GM04504 (cell line): Measurements from ENCODE around the gene PCDH17.

Source experiments
- DNase-seq: peaks from one replicate; pipeline ENCODE4 v3.0.0-alpha.2; 2012; ENCODE audit warnings: low read depth

The PCDH17 gene

DNA sequence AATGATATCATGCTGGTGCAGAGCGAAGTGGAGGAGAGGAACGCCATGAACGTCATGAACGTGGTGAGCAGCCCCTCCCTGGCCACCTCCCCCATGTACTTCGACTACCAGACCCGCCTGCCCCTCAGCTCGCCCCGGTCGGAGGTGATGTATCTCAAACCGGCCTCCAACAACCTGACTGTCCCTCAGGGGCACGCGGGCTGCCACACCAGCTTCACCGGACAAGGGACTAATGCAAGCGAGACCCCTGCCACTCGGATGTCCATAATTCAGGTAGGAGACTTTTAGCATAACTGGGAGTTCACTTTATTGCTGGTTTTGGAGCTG lies 3.3 kb downstream of the PCDH17 start:
- no peak for DNase-seq

DNA sequence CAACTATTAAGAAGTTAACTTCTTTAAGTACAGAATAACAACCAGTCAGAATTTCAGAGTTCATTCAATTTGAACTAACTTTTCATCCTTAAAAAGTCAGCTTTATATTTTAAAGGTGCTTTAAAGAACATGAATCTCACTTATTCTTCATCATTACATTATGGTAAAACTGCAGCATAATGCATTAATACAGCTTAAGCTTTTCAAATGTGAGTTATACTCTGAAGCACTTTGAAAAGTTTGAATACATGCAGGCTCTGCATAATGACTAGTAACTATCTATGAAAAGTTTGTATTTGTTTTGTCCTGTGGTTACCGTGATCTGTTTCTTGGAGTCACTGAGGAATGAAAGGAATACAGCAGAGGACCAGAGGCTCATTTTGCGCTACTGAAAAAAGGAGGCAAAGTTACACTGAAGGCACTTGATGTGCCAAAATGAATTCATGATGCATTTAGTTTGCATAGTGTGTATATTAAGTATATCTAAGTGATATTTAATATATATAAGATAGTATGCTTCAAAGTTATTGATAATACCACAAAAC lies 4.1 kb downstream of the PCDH17 start:
- no peak for DNase-seq

DNA sequence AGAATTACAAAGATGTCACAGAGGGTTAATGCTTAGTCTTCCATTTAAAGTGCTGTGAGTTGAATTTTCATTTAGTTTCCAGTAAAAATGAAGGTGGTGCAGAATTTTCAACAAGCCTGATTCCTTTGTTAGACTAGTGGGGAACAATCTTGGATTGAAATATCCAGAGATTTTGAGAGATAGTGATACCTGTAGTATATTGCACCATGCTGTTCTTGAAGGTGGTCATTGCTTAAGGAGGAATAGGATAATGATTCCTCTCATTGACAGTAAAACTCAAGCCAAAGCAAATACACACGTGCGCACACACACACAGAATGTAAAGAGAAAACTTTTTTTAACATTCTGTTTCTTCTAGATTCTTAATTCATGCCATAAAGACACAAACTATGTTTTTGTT lies 5.3 kb downstream of the PCDH17 start:
- no peak for DNase-seq

- DNase-seq: no peak
Measured at GRCh38 chr13:57637515-57637914, 6.0 kb downstream of the PCDH17 start.

DNA sequence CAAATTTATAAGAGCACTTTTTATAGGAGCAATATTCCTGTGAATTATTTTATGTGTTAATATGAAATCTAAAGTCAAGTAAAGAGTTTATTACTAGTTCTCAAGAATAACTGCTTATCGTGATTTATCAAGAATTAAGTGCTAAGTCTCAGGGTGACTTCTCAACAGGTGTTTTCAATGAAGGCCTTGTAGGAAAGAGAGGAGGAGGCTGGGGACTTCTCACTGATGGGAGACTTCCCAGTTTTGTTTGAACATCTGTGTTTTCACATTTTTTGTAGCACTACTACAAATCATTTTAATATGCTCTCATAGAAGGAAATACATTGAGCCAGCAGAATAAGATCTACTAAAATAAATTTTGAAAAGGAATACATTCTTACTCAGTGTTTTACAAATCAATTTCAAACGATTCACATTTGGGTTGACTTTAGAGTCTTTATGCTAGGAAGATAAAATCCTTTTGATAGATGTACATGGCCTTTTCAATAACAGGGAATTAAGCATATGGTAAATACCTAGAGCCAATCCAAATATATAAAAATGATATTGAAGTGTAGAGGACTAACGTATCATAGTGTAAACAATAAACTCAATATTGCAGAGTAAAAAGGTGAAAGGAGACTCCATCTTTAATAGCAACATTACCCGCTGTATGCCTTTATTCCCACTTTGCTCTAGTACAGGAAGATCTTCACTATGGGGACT lies 6.8 kb downstream of the PCDH17 start:
- DNase-seq: no peak

GRCh38 chr13:57640607-57641006 lies 9.1 kb downstream of the PCDH17 start:
- DNase-seq: no peak

GRCh38 chr13:57641051-57641450 lies 9.5 kb downstream of the PCDH17 start:
- no peak for DNase-seq

GRCh38 chr13:57644106-57644505 lies 12.6 kb downstream of the PCDH17 start:
- no peak for DNase-seq

- DNase-seq: no peak
Measured at GRCh38 chr13:57653229-57653989, 21.9 kb downstream of the PCDH17 start.

DNA sequence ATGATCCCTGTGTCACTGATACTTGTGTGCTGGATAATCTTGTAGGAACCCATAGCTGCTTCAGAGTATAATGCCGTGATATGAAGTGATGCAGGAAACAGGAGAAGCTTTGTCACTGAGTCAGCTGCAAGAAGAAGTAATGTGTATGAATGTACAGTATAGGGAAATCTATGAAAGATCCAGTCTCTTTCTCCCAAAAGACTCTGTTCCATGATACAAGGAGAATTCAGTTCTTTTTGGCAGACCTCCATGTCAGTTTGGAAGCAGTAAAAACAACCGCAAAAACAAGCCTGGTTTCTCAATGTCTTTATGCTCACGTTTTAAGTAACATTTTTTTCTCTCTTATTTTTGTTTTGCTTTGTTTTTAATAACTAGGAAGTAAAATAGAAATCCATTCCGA lies 33.9 kb downstream of the PCDH17 start:
- no peak for DNase-seq

DNA sequence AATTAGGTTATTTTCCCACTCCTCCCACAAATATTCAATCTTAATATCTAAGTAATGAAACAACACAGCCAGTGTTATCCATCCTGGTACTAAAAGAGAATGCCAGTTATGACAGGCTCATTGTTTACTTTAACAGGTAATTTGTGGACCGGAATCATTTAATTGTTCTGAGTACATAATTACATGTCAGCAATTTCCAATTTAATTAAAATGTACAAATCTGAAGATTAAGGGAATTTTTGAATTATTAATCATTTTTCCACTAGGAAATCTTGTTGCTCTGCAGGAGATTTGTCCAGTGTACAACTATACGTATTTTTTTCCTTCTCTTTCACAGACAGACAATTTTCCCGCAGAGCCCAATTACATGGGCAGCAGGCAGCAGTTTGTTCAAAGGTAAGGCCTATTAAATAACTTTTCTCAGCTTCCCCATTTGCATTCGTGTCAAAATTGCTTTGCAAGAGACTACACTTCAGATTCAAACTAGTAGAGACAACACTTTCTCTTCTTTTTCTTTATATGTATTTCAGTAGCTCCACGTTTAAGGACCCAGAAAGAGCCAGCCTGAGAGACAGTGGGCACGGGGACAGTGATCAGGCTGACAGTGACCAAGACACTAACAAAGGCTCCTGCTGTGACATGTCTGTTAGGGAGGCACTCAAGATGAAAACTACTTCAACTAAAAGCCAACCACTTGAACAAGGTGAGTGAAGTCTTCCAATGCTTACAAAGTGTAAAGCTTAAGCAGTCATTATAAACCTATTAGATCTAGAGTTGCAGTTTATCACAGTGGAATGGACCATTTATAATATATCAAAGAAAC lies 34.8 kb downstream of the PCDH17 start:
- DNase-seq: no peak

DNA sequence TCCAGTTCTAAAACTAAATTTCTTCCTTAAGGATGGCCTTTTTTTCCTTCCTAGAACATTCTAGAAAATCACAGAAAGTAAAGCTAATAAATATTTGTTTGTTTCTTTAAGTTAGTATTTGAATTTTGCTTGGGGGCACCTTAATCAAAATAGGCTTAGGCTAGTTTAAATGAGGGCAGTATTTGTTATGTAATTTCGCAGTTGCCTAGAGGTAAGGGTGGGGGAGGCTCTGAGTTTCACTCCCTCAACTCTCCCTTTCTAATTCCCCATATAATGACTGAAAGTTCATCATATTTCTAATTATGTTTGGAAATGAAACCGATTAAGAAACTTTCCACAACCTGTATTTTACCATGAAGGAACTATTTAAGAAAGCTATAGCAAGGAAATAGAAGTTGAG lies 40.6 kb downstream of the PCDH17 start:
- no peak for DNase-seq

GRCh38 chr13:57673197-57673596 lies 41.7 kb downstream of the PCDH17 start:
- no peak for DNase-seq

DNA sequence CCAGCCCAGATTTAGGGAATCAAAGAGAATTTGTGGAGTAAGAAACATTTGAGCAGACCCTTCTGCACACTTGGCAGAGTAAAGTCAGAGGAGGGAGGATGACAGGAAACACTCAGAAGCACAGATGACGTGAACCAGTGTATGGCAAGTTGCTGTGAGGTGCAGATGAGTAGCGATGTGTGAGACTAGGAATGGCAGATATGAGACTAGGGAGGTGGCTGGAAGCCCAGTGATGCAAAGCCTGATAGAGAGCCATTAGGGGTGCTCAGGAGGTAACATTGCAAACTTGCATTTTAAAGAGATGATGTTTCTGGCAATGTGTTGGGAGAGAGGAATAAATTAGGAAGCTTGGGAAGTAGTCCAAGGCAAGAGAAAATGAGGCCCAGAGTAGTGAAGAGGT lies 44.0 kb downstream of the PCDH17 start:
- no peak for DNase-seq

- DNase-seq: no peak
Measured at GRCh38 chr13:57680609-57681008, 49.1 kb downstream of the PCDH17 start.

- no peak for DNase-seq
Measured at GRCh38 chr13:57682128-57682716, 50.7 kb downstream of the PCDH17 start.

- DNase-seq: no peak
Measured at GRCh38 chr13:57698851-57699250, 67.3 kb downstream of the PCDH17 start.

DNA sequence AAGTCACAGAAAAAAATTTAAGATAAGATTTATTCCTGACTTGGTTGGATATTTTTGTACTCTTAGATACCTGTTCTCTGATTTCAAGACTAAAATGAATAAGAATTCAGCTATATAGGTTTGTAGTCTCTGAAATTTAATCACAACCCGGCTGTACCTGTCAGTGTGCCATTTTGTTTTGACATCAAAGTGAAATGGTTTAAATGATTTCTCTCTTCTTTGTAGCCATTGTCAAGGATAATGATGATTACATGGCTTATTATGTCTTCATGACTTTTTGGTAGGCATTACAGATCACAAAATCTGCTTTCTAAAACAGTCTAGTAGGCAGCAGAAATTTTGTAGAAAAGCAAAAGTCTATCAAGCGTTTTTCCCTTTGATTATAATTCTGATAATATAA lies 72.5 kb downstream of the PCDH17 start:
- no peak for DNase-seq

DNA sequence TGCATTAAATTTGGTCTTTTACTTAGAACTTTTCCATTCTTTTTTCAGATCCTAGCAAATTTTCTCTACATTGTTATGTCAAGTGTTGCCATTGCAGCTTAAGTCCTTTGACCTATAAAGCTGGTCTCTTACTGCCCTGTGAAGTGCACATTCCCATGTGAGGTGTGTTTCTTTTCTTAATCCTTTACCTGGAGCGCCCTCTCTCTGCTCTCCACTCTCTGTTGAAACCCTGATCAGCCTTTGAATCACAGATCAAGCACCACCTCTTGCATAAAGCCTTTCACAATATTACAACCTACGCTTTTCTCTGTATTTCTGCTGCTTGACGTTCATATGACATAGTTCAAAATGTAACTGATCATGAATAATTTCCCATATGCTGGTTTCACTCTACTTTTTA lies 84.8 kb downstream of the PCDH17 start:
- no peak for DNase-seq

DNA sequence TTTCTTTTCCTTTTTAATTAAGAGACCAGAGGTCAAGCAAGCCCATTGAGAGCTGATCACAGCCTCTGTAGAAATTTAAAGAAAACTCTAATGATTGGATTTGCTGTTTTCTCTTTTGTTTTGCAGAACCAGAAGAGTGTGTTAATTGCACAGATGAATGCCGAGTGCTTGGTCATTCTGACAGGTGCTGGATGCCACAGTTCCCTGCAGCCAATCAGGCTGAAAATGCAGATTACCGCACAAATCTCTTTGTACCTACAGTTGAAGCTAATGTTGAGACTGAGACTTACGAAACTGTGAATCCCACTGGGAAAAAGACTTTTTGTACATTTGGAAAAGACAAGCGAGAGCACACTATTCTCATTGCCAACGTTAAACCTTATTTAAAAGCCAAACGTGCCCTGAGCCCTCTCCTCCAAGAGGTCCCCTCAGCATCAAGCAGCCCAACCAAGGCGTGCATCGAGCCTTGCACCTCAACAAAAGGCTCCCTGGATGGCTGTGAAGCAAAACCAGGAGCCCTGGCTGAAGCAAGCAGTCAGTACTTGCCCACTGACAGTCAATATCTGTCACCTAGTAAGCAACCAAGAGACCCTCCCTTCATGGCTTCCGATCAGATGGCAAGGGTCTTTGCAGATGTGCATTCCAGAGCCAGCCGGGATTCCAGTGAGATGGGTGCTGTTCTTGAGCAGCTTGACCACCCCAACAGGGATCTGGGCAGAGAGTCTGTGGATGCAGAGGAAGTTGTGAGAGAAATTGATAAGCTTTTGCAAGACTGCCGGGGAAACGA lies 93.1 kb downstream of the PCDH17 start:
- DNase-seq: no peak

DNA sequence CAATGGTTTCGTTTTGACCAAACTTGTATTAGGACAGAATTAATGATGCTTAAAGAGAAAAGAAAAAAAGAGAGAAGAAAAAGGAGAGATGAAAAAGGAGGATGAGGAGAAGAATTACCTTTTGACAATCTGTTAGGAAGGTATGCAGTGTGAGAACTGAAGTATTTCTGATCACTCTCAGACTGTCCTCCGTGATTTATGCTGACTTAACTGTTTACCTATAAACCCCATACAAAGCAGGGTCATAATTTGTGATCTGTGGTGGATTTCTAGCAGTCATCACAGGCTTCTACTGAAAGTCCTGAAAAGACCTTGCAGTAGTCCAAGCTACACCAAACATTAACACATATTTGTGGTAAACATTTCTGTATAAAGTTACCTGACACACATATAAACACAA lies 93.9 kb downstream of the PCDH17 start:
- DNase-seq: no peak

DNA sequence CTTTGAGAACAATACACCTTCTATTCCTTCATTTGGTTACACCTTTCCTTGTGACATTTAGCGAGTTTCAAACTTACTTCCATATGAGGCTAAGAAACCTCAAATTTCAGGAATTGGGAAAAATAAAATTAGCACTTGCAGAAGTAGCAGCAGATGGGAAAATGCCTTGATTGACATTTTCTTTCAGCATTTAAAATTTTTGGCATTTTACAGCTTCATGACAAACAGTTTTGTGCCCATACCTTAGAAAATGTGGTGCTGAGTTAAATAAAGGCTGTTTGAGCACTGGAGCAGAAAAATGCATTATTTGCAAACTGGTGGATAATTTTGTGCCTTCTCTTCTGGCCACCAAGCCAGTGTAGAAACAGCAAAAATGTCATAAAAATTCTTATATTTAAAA lies 95.4 kb downstream of the PCDH17 start:
- DNase-seq: no peak
